ENCODE measurements around the gene SUMO2. TPM values are rescaled to one million over a fixed set of nuclear protein-coding genes. Genes with fewer than 3 reads are reported as not detected.

SUMO2 gene
- polyA plus RNA-seq, 1 donor (not counting 4 experiments of a cell fraction or from before 2014, with no cell fraction given): 393 TPM

- H3K9me3 ChIP-seq (ENCODE audit: control insufficient read depth, low read depth, low read length): no peaks in the 10 kb centered on the region
- FAIRE-seq: no peak
- H3K4me1 ChIP-seq (ENCODE audit: control insufficient read depth, extremely low read depth, insufficient read depth, low read length): peaks cover 46% of the 10 kb centered on the region
- H3K9me1 ChIP-seq (ENCODE audit: control insufficient read depth, extremely low read depth, insufficient read depth, low read length): peaks cover 4% of the 10 kb centered on the region
- peak overlapping the region; percentile 61 for H3K27ac ChIP-seq (ENCODE audit: control insufficient read depth, insufficient read depth, low read length)
- peak overlapping the region; percentile 95 for H3K4me2 ChIP-seq (ENCODE audit: control insufficient read depth, extremely low read depth, insufficient read depth, low read depth, low read length)
- no peak overlapping the region for H3K9ac ChIP-seq (ENCODE audit: control insufficient read depth, extremely low read depth, insufficient read depth, low read length)
- H3K36me3 ChIP-seq (ENCODE audit: control insufficient read depth in 2 of 2, extremely low read depth in 1 of 2, insufficient read depth in 2 of 2, low read length in 2 of 2): no peaks in the 10 kb centered on the region
- dilution Hi-C loops (cut with MboI; ENCODE audit: extremely low pct_ligation_motif_present, low sequenced_read_pairs): no loop called here
- no peak overlapping the region for H2AFZ ChIP-seq (ENCODE audit: control insufficient read depth, low read length)
- no peaks in the 10 kb centered on the region for H3K27me3 ChIP-seq (ENCODE audit: control insufficient read depth, extremely low read depth, insufficient read depth, low read length)
- no peak for DNase-seq (ENCODE audit: low read depth, low spot score)
- TF ChIP-seq CTCF (optimal IDR thresholded peaks at IDR 0.05 in 1 of 3, IDR thresholded peaks at IDR 0.05 in 1 of 3, conservative IDR thresholded peaks at IDR 0.05 in 1 of 3; ENCODE audit: extremely low read depth in 1 of 3, insufficient read depth in 2 of 3, low read length in 3 of 3) (no peak), EZH2 (IDR thresholded peaks at IDR 0.05; ENCODE audit: low read length) (no peak)
- H3K4me3 ChIP-seq (ENCODE audit: control insufficient read depth in 2 of 3, extremely low read depth in 1 of 3, insufficient read depth in 2 of 3, low read depth in 1 of 3, low read length in 3 of 3): peak overlapping the region in 1 of 3 experiments; percentile 47
- H3K79me2 ChIP-seq (ENCODE audit: control insufficient read depth, insufficient read depth, low read length): peaks cover 41% of the 10 kb centered on the region
- H4K20me1 ChIP-seq (ENCODE audit: control insufficient read depth, extremely low read depth, insufficient read depth, low read length): peaks cover 7% of the 10 kb centered on the region
These were observed 27.6 kb downstream of the SUMO2 start for GRCh38 chr17:75155191-75155601.

GRCh38 chr17:75154195-75155106 is 28.3 kb downstream of the SUMO2 start, which contains the start of gene JPT1:
JPT1 (minus strand) TSS chr17:75154512; CDS start chr17:75154397, 115 bp downstream.
- peak within 1 kb of the TSS; percentile 100 for H3K4me2 ChIP-seq (ENCODE audit: control insufficient read depth, extremely low read depth, insufficient read depth, low read depth, low read length)
- peak; percentile 94 for DNase-seq (ENCODE audit: low read depth, low spot score)
- H4K20me1 ChIP-seq (ENCODE audit: control insufficient read depth, extremely low read depth, insufficient read depth, low read length): peaks cover 13% of the 10 kb centered on the region

More at GRCh38 chr17:75154195-75155106, 28.3 kb downstream of the SUMO2 start, which contains the start of gene JPT1:
- TF ChIP-seq EZH2 (IDR thresholded peaks at IDR 0.05; ENCODE audit: low read length) (no peak), CTCF (optimal IDR thresholded peaks at IDR 0.05 in 1 of 3, IDR thresholded peaks at IDR 0.05 in 1 of 3, conservative IDR thresholded peaks at IDR 0.05 in 1 of 3; ENCODE audit: extremely low read depth in 1 of 3, insufficient read depth in 2 of 3, low read length in 3 of 3) (no peak)
- Histone ChIP-seq H3K9me1 (ENCODE audit: control insufficient read depth, extremely low read depth, insufficient read depth, low read length) (peaks cover 4% of the 10 kb centered on the region), H3K79me2 (ENCODE audit: control insufficient read depth, insufficient read depth, low read length) (peaks cover 49% of the 10 kb centered on the region), H3K27ac (ENCODE audit: control insufficient read depth, insufficient read depth, low read length) (peak within 1 kb of the TSS; percentile 77), H3K9me3 (ENCODE audit: control insufficient read depth, low read depth, low read length) (no peaks in the 10 kb centered on the region), H2AFZ (ENCODE audit: control insufficient read depth, low read length) (peak within 1 kb of the TSS; percentile 11), H3K27me3 (ENCODE audit: control insufficient read depth, extremely low read depth, insufficient read depth, low read length) (no peaks in the 10 kb centered on the region), H3K4me3 (ENCODE audit: control insufficient read depth in 2 of 3, extremely low read depth in 1 of 3, insufficient read depth in 2 of 3, low read depth in 1 of 3, low read length in 3 of 3) (peak within 1 kb of the TSS; percentile 84 to 99 (median 88)), H3K9ac (ENCODE audit: control insufficient read depth, extremely low read depth, insufficient read depth, low read length) (peak within 1 kb of the TSS; percentile 92), H3K36me3 (ENCODE audit: control insufficient read depth in 2 of 2, extremely low read depth in 1 of 2, insufficient read depth in 2 of 2, low read length in 2 of 2) (no peaks in the 10 kb centered on the region), H3K4me1 (ENCODE audit: control insufficient read depth, extremely low read depth, insufficient read depth, low read length) (peaks cover 39% of the 10 kb centered on the region)
- peak; percentile 41 for FAIRE-seq
- dilution Hi-C loops (cut with MboI; ENCODE audit: extremely low pct_ligation_motif_present, low sequenced_read_pairs): no loop called here
